Measurements from ENCODE around the gene MIB2.

Gene MIB2

GRCh38 chr1:1569341-1569740 is 46.0 kb upstream of the MIB2 start:
- no peak for TF ChIP-seq CTCF (conservative IDR thresholded peaks at IDR 0.05; ENCODE audit: low read length)
- TF ChIP-seq EZH2phosphoT487 (IDR thresholded peaks at IDR 0.05; ENCODE audit: borderline replicate concordance) = no peak
- H3K9me2 ChIP-seq (replicated peaks; ENCODE audit: low read depth, low read length) = no peaks in the 10 kb centered on the region
- H3K79me2 ChIP-seq (ENCODE audit: insufficient read depth, low read length) = peaks cover 98% of the 10 kb centered on the region
- peaks cover 70% of the 10 kb centered on the region for H4K20me1 ChIP-seq (ENCODE audit: insufficient read depth, low read length, poor library complexity, severe bottlenecking)
- H3K4me3 ChIP-seq (ENCODE audit: low read length, poor library complexity, severe bottlenecking) = peak overlapping the region; percentile 52
- H3F3A ChIP-seq (ENCODE audit: low read depth) = no peaks in the 10 kb centered on the region
- H3K4me1 ChIP-seq (ENCODE audit: insufficient read depth, low read length, poor library complexity, severe bottlenecking) = peaks cover 29% of the 10 kb centered on the region
- peaks cover 4% of the 10 kb centered on the region for H3K27me3 ChIP-seq (ENCODE audit: insufficient read depth, low read length, poor library complexity, severe bottlenecking)
- H3K4me2 ChIP-seq (ENCODE audit: low read depth, low read length, poor library complexity, severe bottlenecking) = peak overlapping the region; percentile 78
- peaks cover 16% of the 10 kb centered on the region; the same call in 1 of the 2 replicates for H3K36me3 ChIP-seq (ENCODE audit: insufficient read depth, low read length)
- H3K9me3 ChIP-seq (ENCODE audit: insufficient read depth, low read depth, low read length) = no peaks in the 10 kb centered on the region
- H2AFZ ChIP-seq (ENCODE audit: low read length) = no peak overlapping the region
- no peak overlapping the region for H3K9ac ChIP-seq (ENCODE audit: low read depth, low read length, poor library complexity, severe bottlenecking)

DNA sequence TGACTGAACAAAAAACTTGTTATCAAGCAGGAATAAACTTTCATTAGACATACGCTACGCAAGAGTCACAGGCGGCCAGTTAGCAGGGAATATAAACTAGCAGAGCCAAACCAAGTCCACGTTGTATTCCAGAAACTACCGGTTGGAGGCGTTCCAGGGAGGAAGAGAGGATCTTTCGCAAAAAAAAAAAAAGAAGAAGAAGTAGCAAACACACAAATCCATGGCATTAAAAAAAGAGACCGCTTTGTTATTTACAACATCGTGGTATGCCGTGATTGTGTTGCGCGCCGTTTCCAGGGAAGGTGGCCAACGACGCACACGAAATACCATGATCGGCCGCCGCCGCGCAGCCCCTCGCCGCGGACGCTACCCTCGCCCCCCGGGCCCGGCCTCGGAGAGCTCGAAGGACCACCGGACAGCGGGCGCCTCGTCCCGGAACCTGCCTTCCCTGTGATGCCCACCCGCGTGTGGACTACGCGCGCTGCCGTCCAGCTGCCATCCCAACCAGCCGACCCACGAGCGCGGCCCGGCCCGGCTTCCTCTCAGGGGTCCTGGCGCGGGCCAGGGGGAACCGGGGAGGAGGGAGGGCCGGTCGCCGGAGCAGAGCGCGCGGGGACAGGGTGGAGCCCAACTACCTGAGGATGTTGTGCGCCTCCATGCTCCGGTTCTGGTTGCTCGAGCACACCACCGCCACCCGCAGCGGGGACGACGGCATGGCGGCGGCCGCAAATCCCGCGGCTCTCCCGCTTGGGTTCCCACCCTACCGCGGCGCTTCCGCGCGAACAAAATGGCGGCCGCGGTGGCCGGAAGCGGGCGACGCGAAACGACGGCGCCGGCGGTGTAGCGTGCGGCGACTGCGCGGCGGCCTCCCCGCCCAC is 41.2 kb upstream of the MIB2 start:
- Histone ChIP-seq H3K79me2 (ENCODE audit: insufficient read depth, low read length) (peaks cover 62% of the 10 kb centered on the region), H3K36me3 (ENCODE audit: insufficient read depth, low read length) (no peaks in the 10 kb centered on the region), H3K4me1 (ENCODE audit: insufficient read depth, low read length, poor library complexity, severe bottlenecking) (peaks cover 29% of the 10 kb centered on the region), H3K9me3 (ENCODE audit: insufficient read depth, low read depth, low read length) (no peaks in the 10 kb centered on the region), H3K27me3 (ENCODE audit: insufficient read depth, low read length, poor library complexity, severe bottlenecking) (peaks cover 4% of the 10 kb centered on the region), H3K9ac (ENCODE audit: low read depth, low read length, poor library complexity, severe bottlenecking) (peak overlapping the region; percentile 89), H3K9me2 (replicated peaks; ENCODE audit: low read depth, low read length) (no peaks in the 10 kb centered on the region), H2AFZ (ENCODE audit: low read length) (peak overlapping the region; percentile 92), H4K20me1 (ENCODE audit: insufficient read depth, low read length, poor library complexity, severe bottlenecking) (peaks cover 39% of the 10 kb centered on the region), H3K4me2 (ENCODE audit: low read depth, low read length, poor library complexity, severe bottlenecking) (peak overlapping the region; percentile 94), H3K4me3 (ENCODE audit: low read length, poor library complexity, severe bottlenecking) (peak overlapping the region; percentile 92), H3F3A (ENCODE audit: low read depth) (no peaks in the 10 kb centered on the region)
- peak; percentile 32; the same call in 1 of the 2 replicates for TF ChIP-seq CTCF (conservative IDR thresholded peaks at IDR 0.05; ENCODE audit: low read length)
- no peak for TF ChIP-seq EZH2phosphoT487 (IDR thresholded peaks at IDR 0.05; ENCODE audit: borderline replicate concordance)

GRCh38 chr1:1574721-1575537 is 40.4 kb upstream of the MIB2 start, which contains the start of gene SSU72:
Gene SSU72 (minus strand): TSS chr1:1574863. CDS start chr1:1574557, 306 bp downstream.
- Histone ChIP-seq H3K9me3 (ENCODE audit: insufficient read depth, low read depth, low read length) (no peaks in the 10 kb centered on the region), H4K20me1 (ENCODE audit: insufficient read depth, low read length, poor library complexity, severe bottlenecking) (peaks cover 31% of the 10 kb centered on the region), H3K4me3 (ENCODE audit: low read length, poor library complexity, severe bottlenecking) (peak within 1 kb of the TSS; percentile 92), H3F3A (ENCODE audit: low read depth) (no peaks in the 10 kb centered on the region), H3K79me2 (ENCODE audit: insufficient read depth, low read length) (peaks cover 54% of the 10 kb centered on the region), H3K9me2 (replicated peaks; ENCODE audit: low read depth, low read length) (no peaks in the 10 kb centered on the region), H3K36me3 (ENCODE audit: insufficient read depth, low read length) (no peaks in the 10 kb centered on the region), H3K4me2 (ENCODE audit: low read depth, low read length, poor library complexity, severe bottlenecking) (peak within 1 kb of the TSS; percentile 94), H3K4me1 (ENCODE audit: insufficient read depth, low read length, poor library complexity, severe bottlenecking) (peaks cover 21% of the 10 kb centered on the region), H3K9ac (ENCODE audit: low read depth, low read length, poor library complexity, severe bottlenecking) (peak within 1 kb of the TSS; percentile 89), H2AFZ (ENCODE audit: low read length) (peak within 1 kb of the TSS; percentile 95), H3K27me3 (ENCODE audit: insufficient read depth, low read length, poor library complexity, severe bottlenecking) (peaks cover 4% of the 10 kb centered on the region)
- TF ChIP-seq EZH2phosphoT487 (IDR thresholded peaks at IDR 0.05; ENCODE audit: borderline replicate concordance) (no peak), CTCF (conservative IDR thresholded peaks at IDR 0.05; ENCODE audit: low read length) (no peak)

All from Loucy (cell line).